HepG2 (cell line): ENCODE measurements around the gene ST6GALNAC6. TPM values are rescaled to one million over a fixed set of nuclear protein-coding genes. Genes with fewer than 3 reads are reported as not detected.

Source experiments
- CEBPG ChIP-seq: IDR thresholded peaks from 2 replicates; pipeline ENCODE4 v1.6.1; 2016
- E2F2 ChIP-seq: sonication (generic); formaldehyde crosslinking; IDR thresholded peaks from 2 replicates; pipeline ENCODE4 v1.4.0; 2020; ENCODE audit warnings: missing genetic modification reagents, borderline replicate concordance
- IKZF4 ChIP-seq: sonication (generic); formaldehyde crosslinking; IDR thresholded peaks from 2 replicates; pipeline ENCODE4 v1.5.1; 2020; ENCODE audit warnings: borderline replicate concordance, mild to moderate bottlenecking, low read depth, missing genetic modification reagents; ENCODE audit errors: not compliant biosample characterization
- KDM3A ChIP-seq: IDR thresholded peaks from 2 replicates; pipeline ENCODE4 v1.6.1; 2018; ENCODE audit warnings: low read depth, missing compliant biosample characterization
- MAFK ChIP-seq, 2 experiments: IDR thresholded peaks in 1 of 2; conservative IDR thresholded peaks in 1 of 2; 2 replicates each; pipeline ENCODE4 v1.6.1; 2011; ENCODE audit warnings: improper control_type of control experiment in 2 of 2, low read length in 2 of 2
- PRPF4 ChIP-seq: fragments of 200-400 bp; formaldehyde crosslinking; IDR thresholded peaks from 2 replicates; pipeline ENCODE4 v1.6.1; 2016; ENCODE audit warnings: low read length, low read depth; ENCODE audit not compliant: poor library complexity, severe bottlenecking
- SCMH1 ChIP-seq: sonication (generic); formaldehyde crosslinking; IDR thresholded peaks from 2 replicates; pipeline ENCODE4 v1.9.0; 2021; ENCODE audit warnings: missing genetic modification reagents, mild to moderate bottlenecking, borderline replicate concordance
- THAP9 ChIP-seq: sonication (generic); formaldehyde crosslinking; IDR thresholded peaks from 2 replicates; pipeline ENCODE4; 2020; ENCODE audit warnings: missing genetic modification reagents, mild to moderate bottlenecking, borderline replicate concordance
- ZC3H13 ChIP-seq: sonication (generic); formaldehyde crosslinking; IDR thresholded peaks from 2 replicates; pipeline ENCODE4 v1.8.1; 2023; ENCODE audit warnings: mild to moderate bottlenecking, missing genetic modification reagents, moderate library complexity
- ZNF232 ChIP-seq: sonication (generic); formaldehyde crosslinking; IDR thresholded peaks from 2 replicates; pipeline ENCODE4 v1.4.0; 2020; ENCODE audit warnings: missing genetic modification reagents, borderline replicate concordance
- ZNF354B ChIP-seq: sonication (generic); formaldehyde crosslinking; IDR thresholded peaks from 2 replicates; pipeline ENCODE4 v1.8.0; 2022; ENCODE audit warnings: mild to moderate bottlenecking, missing genetic modification reagents
- ZNF407 ChIP-seq: sonication (generic); formaldehyde crosslinking; IDR thresholded peaks from one replicate; pipeline ENCODE4 v1.5.1; 2020; ENCODE audit warnings: mild to moderate bottlenecking, missing genetic modification reagents; ENCODE audit errors: not compliant biosample characterization
- ZNF558 ChIP-seq: sonication (generic); formaldehyde crosslinking; IDR thresholded peaks from 2 replicates; pipeline ENCODE4 v1.9.0; 2022; ENCODE audit warnings: mild to moderate bottlenecking, missing genetic modification reagents, borderline replicate concordance
- ZNF562 ChIP-seq: sonication (generic); formaldehyde crosslinking; IDR thresholded peaks from 2 replicates; pipeline ENCODE4 v1.8.0; 2022; ENCODE audit warnings: missing genetic modification reagents, borderline replicate concordance
- ZNF563 ChIP-seq: sonication (generic); formaldehyde crosslinking; IDR thresholded peaks from 2 replicates; pipeline ENCODE4 v1.8.0; 2022; ENCODE audit warnings: mild to moderate bottlenecking, moderate library complexity, missing genetic modification reagents
- ZNF678 ChIP-seq: sonication (generic); formaldehyde crosslinking; IDR thresholded peaks from 2 replicates; pipeline ENCODE4 v1.4.0; 2020; ENCODE audit warnings: mild to moderate bottlenecking, missing genetic modification reagents
- polyA plus RNA-seq, 8 experiments: library from polyadenylated mRNA; depleted of rRNA in 3 of 8; stranded (reverse) in 7 of 8; unstranded in 1 of 8; fragments of >200 nt; fragmentation: Illumina TruSeq in 4 of 8; extraction: Trizol in 4 of 8; gene quantifications; 2 replicates each; pipeline versions ENCODE4 v1.2.1 to v1.2.3, GENCODE V29; 2011 to 2016; ENCODE audit warnings: low read depth in 4 of 8, missing spikeins in 1 of 8, mixed read lengths in 1 of 8; ENCODE audit not compliant: insufficient read depth in 1 of 8
- total RNA-seq, 5 experiments: library from RNA; depleted of rRNA; stranded (reverse); fragments of >200 nt; fragmentation: Illumina TruSeq; extraction: Trizol; gene quantifications; 2 replicates each; pipeline ENCODE4 v1.2.3, GENCODE V29; 2016; ENCODE audit warnings: low read depth in 1 of 5

Gene ST6GALNAC6
- total and polyA plus RNA-seq, 2 of the 13 experiments (the other 11 are each of a cell fraction or from before 2014, with no cell fraction given): 18.5 to 65.4 TPM

DNA sequence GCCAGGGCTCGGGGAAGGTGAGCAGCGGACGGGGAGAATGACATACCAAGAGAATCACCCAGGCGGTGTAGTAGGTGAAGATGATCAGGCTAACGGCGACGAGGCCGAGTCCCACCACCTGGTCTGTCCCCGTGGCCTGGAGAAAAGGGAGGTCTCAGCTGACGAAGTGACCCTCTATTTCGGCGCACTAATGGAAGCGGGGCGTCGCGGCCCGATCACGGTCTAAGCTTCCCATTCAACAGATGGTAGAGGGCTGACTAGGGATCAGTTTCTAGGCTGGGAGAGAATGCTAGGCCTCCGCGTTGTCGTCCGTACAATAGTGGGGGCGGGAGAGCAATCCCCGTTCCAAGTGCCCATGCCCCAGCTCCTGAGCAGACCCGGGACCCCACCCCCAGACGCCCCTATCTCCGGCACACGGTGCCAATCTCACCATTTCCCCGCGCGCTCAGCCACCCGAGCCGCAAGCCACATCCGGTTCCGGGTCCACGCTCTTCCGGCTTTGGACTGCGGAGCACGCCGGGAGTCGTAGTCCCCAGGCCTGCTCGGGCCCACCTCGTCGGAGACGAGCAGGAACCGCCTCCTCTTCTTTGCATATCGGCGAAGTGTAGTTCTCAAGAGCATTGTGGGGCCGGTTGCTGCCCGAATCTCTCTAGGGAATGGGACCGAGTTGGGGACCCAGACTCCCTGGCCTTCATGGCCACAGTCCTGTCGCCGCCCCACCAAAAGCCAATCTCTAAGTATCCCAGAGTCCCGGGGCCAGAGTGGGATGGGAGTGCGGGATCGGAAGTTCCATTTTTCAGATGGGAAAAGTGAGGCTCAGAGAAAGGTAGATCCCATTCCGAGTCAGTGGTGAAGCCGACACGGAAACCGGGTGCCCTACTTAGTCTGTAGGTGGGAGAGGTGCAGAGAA lies 38.2 kb upstream of the ST6GALNAC6 start, which contains the start of gene DPM2 (continued):
- TF ChIP-seq ZNF407 (CRISPR knock-in tag): peak; percentile 79
- 0 out of 2 replicates have a peak, but pooled peaks have one; percentile 19 for TF ChIP-seq ZNF232 (CRISPR knock-in tag)
- TF ChIP-seq SCMH1 (CRISPR knock-in tag): no peak
- TF ChIP-seq ZNF558 (CRISPR knock-in tag): no peak
- TF ChIP-seq CEBPG (CRISPR knock-in tag): no peak
- no peak for TF ChIP-seq ZNF354B (CRISPR knock-in tag)
- TF ChIP-seq IKZF4 (CRISPR knock-in tag): no peak
- TF ChIP-seq MAFK (conservative IDR thresholded peaks at IDR 0.05 in 1 of 2, IDR thresholded peaks at IDR 0.05 in 1 of 2; ENCODE audit: low read length in 2 of 2): no peak
- TF ChIP-seq ZNF678 (CRISPR knock-in tag): no peak
- TF ChIP-seq PRPF4: no peak
- TF ChIP-seq ZNF563: peak; percentile 41; the same call in 1 of the 2 replicates
- TF ChIP-seq E2F2: no peak
- TF ChIP-seq KDM3A (CRISPR knock-in tag): no peak
- no peak for TF ChIP-seq ZNF562 (CRISPR knock-in tag)
- TF ChIP-seq ZC3H13 (CRISPR knock-in tag): peak; percentile 72; the same call in 1 of the 2 replicates
- TF ChIP-seq THAP9: peak; percentile 74; the same call in 1 of the 2 replicates
